GM19193 (cell line): ENCODE data around the gene OXCT1.

Source experiments
- POLR2A ChIP-seq: IDR thresholded peaks from 4 replicates; pipeline ENCODE4 v1.6.1; 2011; ENCODE audit not compliant: insufficient read depth, insufficient read length; ENCODE audit errors: extremely low read depth

Gene OXCT1

GRCh38 chr5:41869724-41870626 is at the start of gene OXCT1:
Gene OXCT1 (minus strand): TSS chr5:41870425. CDS start chr5:41870358, 67 bp downstream.
- TF ChIP-seq POLR2A = peak; percentile 95

- no peak for TF ChIP-seq POLR2A
Measured at GRCh38 chr5:41918105-41918504, 47.9 kb upstream of the OXCT1 start.

GRCh38 chr5:41908374-41909079 is 38.3 kb upstream of the OXCT1 start:
- no peak for TF ChIP-seq POLR2A

- no peak for TF ChIP-seq POLR2A
Measured at GRCh38 chr5:41906151-41906550, 35.9 kb upstream of the OXCT1 start.

GRCh38 chr5:41903892-41904799 is 33.9 kb upstream of the OXCT1 start, which contains the start of gene RIMOC1:
Gene RIMOC1 (plus strand): TSS chr5:41904344. CDS start chr5:41904368, 24 bp downstream.
- TF ChIP-seq POLR2A = peak; percentile 95

GRCh38 chr5:41903382-41903891 is 33.2 kb upstream of the OXCT1 start:
- no peak for TF ChIP-seq POLR2A

GRCh38 chr5:41896230-41896629 is 26.0 kb upstream of the OXCT1 start:
- TF ChIP-seq POLR2A = no peak

- no peak for TF ChIP-seq POLR2A
Measured at GRCh38 chr5:41893074-41893851, 23.0 kb upstream of the OXCT1 start.

GRCh38 chr5:41892031-41892430 is 21.8 kb upstream of the OXCT1 start:
- TF ChIP-seq POLR2A = no peak

GRCh38 chr5:41891066-41891707 is 21.0 kb upstream of the OXCT1 start:
- TF ChIP-seq POLR2A = no peak

- TF ChIP-seq POLR2A = no peak
Measured at GRCh38 chr5:41885286-41885685, 15.1 kb upstream of the OXCT1 start.

GRCh38 chr5:41883936-41884335 is 13.7 kb upstream of the OXCT1 start:
- no peak for TF ChIP-seq POLR2A

- no peak for TF ChIP-seq POLR2A
Measured at GRCh38 chr5:41883243-41883642, 13.0 kb upstream of the OXCT1 start.
